Measurements from ENCODE around the gene ATP2B1. TPM values are rescaled to one million over a fixed set of nuclear protein-coding genes. Genes with fewer than 3 reads are reported as not detected.

The ATP2B1 gene
- total RNA-seq, 4 donors from 2014 or later: 31.8 to 97.3 (median 74.5) TPM

GRCh38 chr12:89622115-89622514 lies 86.5 kb downstream of the ATP2B1 start:
- Histone ChIP-seq H3K4me3 (no peak overlapping the region), H3K27ac (no peak overlapping the region), H3K36me3 (peaks cover 26% of the 10 kb centered on the region), H3K9me3 (no peaks in the 10 kb centered on the region), H3K4me1 (no peaks in the 10 kb centered on the region), H3K27me3 (no peaks in the 10 kb centered on the region)
- DNase-seq (ENCODE audit: low spot score in 2 of 2): no peak
- TF ChIP-seq, protein P1, sequence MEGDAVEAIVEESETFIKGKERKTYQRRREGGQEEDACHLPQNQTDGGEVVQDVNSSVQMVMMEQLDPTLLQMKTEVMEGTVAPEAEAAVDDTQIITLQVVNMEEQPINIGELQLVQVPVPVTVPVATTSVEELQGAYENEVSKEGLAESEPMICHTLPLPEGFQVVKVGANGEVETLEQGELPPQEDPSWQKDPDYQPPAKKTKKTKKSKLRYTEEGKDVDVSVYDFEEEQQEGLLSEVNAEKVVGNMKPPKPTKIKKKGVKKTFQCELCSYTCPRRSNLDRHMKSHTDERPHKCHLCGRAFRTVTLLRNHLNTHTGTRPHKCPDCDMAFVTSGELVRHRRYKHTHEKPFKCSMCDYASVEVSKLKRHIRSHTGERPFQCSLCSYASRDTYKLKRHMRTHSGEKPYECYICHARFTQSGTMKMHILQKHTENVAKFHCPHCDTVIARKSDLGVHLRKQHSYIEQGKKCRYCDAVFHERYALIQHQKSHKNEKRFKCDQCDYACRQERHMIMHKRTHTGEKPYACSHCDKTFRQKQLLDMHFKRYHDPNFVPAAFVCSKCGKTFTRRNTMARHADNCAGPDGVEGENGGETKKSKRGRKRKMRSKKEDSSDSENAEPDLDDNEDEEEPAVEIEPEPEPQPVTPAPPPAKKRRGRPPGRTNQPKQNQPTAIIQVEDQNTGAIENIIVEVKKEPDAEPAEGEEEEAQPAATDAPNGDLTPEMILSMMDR (IDR thresholded peaks at IDR 0.05): no peak
- TF ChIP-seq POLR2A (IDR thresholded peaks at IDR 0.05) (no peak), POLR2AphosphoS5 (IDR thresholded peaks at IDR 0.05) (no peak), EP300 (IDR thresholded peaks at IDR 0.05) (no peak)

GRCh38 chr12:89621521-89621920 lies 87.1 kb downstream of the ATP2B1 start:
- Histone ChIP-seq H3K36me3 (peaks cover 29% of the 10 kb centered on the region), H3K27me3 (no peaks in the 10 kb centered on the region), H3K27ac (no peak overlapping the region), H3K4me1 (no peaks in the 10 kb centered on the region), H3K9me3 (no peaks in the 10 kb centered on the region), H3K4me3 (no peak overlapping the region)
- WGBS: 72% methylated on average over 1 of the region's 1 CpG
- no peak for DNase-seq (ENCODE audit: low spot score in 2 of 2)
- no peak for TF ChIP-seq POLR2AphosphoS5 (IDR thresholded peaks at IDR 0.05)
- TF ChIP-seq, protein P1 (IDR thresholded peaks at IDR 0.05): no peak
- TF ChIP-seq POLR2A (IDR thresholded peaks at IDR 0.05): no peak
- no peak for TF ChIP-seq EP300 (IDR thresholded peaks at IDR 0.05)

- 92% methylated on average over 2 of the region's 2 CpGs for WGBS
- Histone ChIP-seq H3K27me3 (no peaks in the 10 kb centered on the region), H3K27ac (no peak overlapping the region), H3K36me3 (peaks cover 23% of the 10 kb centered on the region), H3K4me3 (no peak overlapping the region), H3K4me1 (no peaks in the 10 kb centered on the region), H3K9me3 (no peaks in the 10 kb centered on the region)
- DNase-seq (ENCODE audit: low spot score in 2 of 2): no peak
- TF ChIP-seq POLR2AphosphoS5 (IDR thresholded peaks at IDR 0.05) (no peak), POLR2A (IDR thresholded peaks at IDR 0.05) (no peak), EP300 (IDR thresholded peaks at IDR 0.05) (no peak)
- TF ChIP-seq, protein P1 (IDR thresholded peaks at IDR 0.05): no peak
Measured at GRCh38 chr12:89619764-89620163, 88.9 kb downstream of the ATP2B1 start.

- no peaks in the 10 kb centered on the region for H3K27me3 ChIP-seq
- peaks cover 17% of the 10 kb centered on the region for H3K36me3 ChIP-seq
- TF ChIP-seq, protein P1 (IDR thresholded peaks at IDR 0.05): no peak
- TF ChIP-seq EP300 (IDR thresholded peaks at IDR 0.05): no peak
- no peak for TF ChIP-seq POLR2AphosphoS5 (IDR thresholded peaks at IDR 0.05)
- TF ChIP-seq POLR2A (IDR thresholded peaks at IDR 0.05): no peak
- H3K9me3 ChIP-seq: no peaks in the 10 kb centered on the region
- WGBS: 47% methylated on average over 2 of the region's 2 CpGs
- no peak for DNase-seq (ENCODE audit: low spot score in 2 of 2)
- H3K4me1 ChIP-seq: no peaks in the 10 kb centered on the region
- no peak overlapping the region for H3K4me3 ChIP-seq
- no peak overlapping the region for H3K27ac ChIP-seq
Measured at GRCh38 chr12:89618113-89618862, 90.3 kb downstream of the ATP2B1 start.

DNA sequence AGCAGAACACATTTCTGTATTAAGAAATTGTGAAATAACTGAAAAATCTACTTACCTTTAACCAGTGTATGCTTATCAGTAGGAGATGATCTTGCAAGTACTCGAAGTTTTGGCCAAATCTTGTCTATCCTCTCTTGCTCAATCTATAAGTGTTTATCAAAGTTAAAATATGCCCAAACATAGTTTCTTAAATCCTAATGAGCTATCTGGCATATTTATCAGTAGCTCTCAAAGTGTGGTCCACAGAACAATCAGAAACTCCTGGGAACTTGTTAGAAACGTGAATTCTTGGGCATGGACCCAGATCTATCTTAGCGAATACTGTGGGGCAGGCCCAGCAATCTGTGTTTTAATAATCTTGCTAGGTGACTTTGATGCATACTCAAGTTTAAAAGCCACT lies 98.3 kb downstream of the ATP2B1 start:
- no peaks in the 10 kb centered on the region for H3K4me1 ChIP-seq
- WGBS: 65% methylated on average over 3 of the region's 3 CpGs
- no peak overlapping the region for H3K27ac ChIP-seq
- no peak for TF ChIP-seq POLR2A (IDR thresholded peaks at IDR 0.05)
- no peak for TF ChIP-seq POLR2AphosphoS5 (IDR thresholded peaks at IDR 0.05)
- TF ChIP-seq, protein P1 (IDR thresholded peaks at IDR 0.05): no peak
- no peak for TF ChIP-seq EP300 (IDR thresholded peaks at IDR 0.05)
- peaks cover 12% of the 10 kb centered on the region for H3K36me3 ChIP-seq
- no peak overlapping the region for H3K4me3 ChIP-seq
- H3K9me3 ChIP-seq: no peaks in the 10 kb centered on the region
- DNase-seq (ENCODE audit: low spot score in 2 of 2): no peak
- H3K27me3 ChIP-seq: no peaks in the 10 kb centered on the region

All from suprapubic skin (tissue), 4 donors.